HTERT RPE-1 (cell line): Measurements from ENCODE around the gene DLG2.
"Not testable (repeated sequence)": the region's sequence is repeated elsewhere in the genome, so short reads cannot be mapped to it uniquely, and the experiment has no call there.

Experiments used
- in situ Hi-C: fragments of 300-500 bp; cut with MboI; formaldehyde crosslinking; loops from 4 replicates; pipeline ENCODE4 v1.14.3; 2020; ENCODE audit warnings: low sequenced_read_pairs

Gene DLG2

DNA sequence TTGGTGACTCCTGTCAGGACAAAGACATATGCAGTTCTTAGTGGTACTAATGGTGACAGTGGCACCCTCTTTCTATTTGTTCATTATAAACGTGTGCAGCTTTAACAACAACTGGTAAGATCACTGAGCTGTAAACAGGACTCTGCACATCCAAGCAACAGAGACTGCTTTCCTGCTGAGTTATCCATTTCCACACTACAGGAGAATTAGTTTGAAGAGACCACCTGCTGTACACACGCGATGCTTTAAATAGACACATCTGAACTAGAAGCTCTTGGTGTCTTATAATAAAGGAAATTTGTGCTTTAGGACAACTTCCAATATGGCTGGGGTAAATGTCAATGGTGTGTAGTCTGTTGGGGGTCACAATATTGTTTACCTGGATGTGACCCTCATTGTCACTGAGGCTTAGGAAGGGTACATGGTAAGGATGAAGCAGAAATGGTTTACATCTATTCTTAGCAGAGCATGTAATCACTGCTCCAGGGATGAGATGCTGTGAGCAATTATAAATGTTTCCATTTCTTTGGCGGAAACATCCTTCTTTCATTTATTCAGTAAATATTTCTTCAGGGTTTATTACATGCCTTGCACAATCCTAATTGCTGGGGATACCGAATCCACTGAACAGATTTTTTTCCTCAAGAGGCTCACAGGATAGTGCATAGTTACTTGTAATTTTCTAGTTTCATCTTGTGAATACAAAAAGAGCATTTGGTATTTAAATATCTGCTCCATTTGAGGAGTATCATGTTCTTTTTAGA lies 1987.0 kb downstream of the DLG2 start:
- in situ Hi-C loops = no loop called here

DNA sequence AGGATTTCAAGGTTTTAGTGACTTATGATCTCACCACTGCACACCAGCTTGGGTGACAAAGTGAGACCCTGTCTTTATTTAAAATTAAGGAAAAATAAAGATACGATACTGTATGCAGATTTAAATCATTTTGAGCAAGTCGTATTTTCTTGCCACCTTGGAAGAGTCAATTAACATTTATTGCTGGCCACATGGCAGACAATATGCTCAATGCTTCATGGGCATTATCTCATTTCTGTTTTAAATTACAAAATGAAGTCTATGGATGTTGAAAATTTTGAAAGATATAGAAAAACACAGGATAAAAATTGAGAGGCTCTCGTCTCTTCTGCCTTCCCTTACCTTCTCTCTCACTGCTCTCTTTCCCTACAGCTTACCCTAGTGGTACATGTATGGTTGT lies 1992.0 kb downstream of the DLG2 start:
- in situ Hi-C loops = no loop called here

DNA sequence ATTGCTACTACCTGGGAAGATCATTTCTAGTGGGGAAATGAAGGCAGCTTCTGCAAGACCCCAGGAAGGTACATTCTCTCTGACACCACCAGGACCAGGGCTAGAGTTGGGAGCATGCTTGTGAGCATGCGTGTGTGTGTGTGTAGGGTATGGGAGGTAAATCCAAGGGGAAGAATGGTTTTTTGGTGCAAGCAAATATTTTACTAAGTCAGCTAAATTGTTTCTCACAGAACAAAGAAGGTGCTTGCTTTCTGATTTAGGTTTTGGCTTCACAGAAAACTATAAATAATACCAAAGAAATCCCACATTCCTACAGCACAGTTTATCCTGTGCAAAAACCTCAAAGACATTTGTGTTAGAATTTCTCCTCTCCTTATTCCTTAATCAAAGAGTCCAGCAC lies 1996.9 kb downstream of the DLG2 start:
- in situ Hi-C loops = no loop called here

DNA sequence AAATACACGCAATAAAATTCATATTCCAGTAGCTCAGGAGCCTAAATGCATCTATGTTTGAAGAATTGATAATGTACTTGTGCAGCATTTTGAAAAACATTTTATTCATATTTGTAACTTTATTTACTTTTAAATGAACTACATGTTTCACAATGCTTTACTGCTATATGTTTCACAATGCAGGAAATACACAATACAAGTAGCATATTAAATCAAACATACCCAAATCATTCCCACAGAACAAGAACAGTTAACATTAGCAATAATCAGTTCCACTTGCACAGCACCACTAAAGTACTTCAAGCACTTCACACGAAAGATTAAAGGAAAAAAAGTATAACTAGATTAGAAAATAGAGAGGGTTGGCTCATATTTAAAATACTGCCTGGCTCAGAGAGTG lies 1997.4 kb downstream of the DLG2 start:
- in situ Hi-C loops = no loop called here

DNA sequence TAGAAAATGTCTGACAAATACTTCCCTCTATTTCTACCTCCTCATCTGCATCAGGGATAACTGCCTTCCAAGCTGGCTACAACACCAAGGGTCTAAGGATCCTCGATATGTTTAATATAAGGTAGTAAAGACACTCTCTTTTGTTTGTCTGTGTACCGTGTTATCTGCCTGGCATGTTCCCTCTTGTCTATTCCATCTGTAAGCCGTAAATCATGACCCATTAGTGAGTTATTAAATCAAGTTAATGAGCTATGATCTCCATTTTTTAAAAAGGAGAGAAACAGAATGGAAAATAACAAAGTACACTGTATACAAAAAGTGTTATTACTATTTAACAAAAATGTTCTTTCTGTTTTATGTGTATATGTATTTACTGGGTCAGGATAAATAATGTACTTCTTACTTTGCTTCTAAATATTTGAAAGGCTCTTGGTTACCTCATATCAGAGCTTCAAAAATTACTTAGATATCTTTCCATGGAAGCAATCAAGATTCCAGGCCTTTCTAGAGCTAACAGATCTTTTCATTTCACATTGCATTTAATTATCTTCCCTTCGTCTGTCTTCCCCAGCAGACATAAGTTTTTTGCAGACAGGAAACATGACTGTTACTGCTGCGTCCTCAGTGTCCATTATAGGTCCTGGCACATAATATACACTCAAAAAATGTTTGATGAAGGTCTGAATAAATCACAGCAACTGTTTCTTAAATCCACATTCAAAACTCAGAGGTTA lies 1998.4 kb downstream of the DLG2 start:
- in situ Hi-C loops = no loop called here

DNA sequence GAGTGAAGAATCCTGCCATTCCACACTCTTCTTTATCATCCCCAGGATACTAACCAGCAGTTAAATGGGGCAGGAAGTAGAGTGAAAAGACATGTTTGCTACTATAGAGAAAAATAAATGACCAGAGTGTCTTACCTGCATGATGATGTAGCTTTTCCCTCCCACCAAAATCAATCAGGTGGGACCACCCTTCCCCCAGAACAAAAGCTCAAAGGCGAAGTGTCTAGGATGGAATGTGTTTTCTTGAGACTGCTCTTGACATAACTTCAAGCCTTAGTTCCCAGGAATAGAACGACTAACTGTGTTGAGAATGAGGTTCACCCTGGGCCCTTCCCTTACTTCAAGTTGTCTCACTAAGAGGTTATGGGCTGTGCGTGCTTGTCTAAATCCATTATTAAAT lies 2001.8 kb downstream of the DLG2 start:
- in situ Hi-C loops = no loop called here

DNA sequence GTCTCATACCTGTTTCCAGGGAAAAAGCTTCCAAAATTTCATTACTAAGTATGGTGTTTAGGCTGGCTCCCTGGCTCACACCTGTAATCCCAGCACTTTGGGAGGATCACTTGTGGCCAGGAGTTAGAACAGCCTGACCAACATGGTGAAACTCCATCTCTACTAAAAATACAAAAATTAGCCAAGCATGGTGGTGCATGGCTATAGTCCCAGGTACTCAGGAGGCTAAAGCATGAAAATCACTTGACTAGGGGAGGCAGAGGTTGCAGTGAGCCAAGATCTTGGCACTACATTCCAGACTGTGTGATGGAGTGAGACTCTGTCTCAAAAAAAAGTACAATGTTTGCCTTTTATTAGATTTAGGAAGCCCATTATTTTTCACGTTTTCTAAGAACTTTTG lies 2009.5 kb downstream of the DLG2 start:
- in situ Hi-C loops = no loop called here

DNA sequence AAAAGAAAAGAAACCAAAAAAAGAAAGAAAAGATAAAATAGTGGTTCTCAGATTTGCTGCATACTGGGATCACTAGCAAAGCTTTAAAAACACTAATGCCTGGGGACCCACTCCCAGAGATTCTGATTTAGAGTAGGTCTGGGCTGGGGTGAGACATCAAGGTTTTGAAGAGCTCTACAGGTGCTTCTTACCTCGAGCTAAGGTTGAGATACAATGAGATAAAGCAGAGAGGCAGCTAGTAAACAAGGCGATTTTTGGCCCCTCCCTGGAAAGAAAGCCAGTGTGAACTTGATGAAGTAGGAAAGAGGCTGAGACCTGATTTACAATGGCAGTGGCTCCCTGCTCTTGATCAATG lies 2013.4 kb downstream of the DLG2 start:
- in situ Hi-C loops = no loop called here

DNA sequence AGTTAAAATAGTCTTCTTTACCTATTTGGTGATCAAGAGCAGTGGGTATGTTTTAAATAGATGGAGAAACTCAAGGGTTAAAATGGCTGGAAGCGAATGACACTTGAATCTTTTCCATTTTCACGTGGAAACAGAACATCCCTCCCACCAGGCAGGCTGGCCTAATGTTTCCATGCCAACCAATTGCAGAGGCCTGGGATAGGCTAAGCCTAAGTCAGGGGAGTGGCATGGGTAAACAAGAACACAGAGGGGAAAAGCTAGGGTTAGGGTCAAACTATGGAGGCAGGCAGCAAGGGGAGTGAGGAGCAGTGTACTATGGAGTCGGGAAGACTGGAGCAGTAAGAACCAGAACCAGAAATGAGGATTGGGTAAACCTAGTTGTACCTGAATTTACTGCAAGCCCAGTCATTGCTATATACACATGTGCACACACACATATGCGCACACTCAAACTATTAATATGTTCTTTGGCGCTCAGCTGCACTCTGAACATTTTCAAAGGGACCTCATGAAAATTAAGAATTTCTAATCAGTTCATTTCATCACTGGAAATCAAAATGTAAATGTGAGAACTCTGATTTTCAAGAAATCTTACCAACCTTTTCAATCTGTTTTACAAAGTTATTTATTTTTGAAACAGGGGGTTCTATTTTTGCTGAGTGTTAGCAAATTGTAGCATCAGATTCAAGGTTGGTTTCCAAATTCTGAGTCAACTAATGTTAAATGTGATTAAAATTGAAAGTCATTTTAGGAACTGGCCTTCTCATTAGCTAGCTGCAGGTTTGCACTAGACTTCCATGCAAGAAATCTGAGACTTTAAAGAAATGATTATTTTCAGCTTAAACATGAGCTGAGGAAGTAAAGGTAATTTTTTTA lies 2014.0 kb downstream of the DLG2 start:
- in situ Hi-C loops = no loop called here

DNA sequence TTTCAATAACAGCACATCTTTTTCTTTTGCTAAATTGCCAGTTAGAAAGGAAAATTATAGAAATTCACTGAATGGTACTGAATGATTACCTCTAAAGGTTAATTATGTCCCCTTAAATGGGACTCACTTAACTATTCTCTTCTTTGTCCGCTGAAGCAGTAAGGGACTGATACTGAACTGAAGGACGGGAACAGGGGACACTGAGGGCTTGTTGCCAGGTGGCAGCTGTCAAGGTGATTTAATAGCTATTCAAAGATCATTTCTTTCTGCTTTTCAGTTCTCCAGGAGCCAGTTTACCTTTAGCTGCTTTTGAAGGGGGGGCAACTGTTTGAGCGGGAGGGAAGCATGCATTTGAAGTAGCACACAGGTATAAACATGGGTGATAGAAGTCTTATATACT lies 2015.5 kb downstream of the DLG2 start:
- in situ Hi-C loops = no loop called here

DNA sequence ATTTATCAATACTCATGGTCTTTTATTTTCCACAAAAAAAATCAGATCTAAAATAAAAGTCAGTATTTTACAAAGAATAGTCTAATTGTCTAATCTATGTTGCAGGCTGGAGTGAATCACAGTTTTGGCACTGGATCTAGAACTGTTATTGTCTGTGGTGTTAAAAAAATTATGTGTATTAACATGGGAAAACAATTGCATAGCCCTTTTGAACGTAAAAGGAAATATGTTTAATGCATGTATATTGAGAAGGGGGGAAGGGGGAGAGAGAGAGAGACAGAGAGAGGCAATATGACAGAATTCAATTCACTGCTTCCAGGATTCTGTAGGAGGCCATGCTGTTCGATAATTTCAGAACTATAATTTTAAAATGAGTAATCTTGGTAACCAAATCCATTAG lies 2016.1 kb downstream of the DLG2 start:
- in situ Hi-C loops = no loop called here

DNA sequence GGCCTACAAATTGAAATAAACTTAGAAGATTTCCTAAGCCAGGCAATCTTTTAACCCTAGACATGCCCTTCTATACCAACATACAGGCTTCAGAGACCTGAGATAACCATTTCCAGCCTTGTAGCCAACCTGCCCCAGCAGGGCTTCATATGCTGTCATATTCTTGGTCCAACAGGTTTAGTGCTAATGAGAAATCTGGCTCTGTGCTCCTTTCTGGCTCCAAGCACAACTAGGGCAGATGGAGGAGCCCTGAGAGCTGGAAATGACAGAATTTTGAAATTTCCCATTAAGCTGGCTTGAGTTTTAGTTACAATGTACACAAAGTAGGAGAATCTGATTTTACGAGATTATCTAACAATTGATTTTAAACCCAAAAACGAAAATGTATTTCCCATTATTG lies 2018.0 kb downstream of the DLG2 start:
- in situ Hi-C loops = no loop called here

DNA sequence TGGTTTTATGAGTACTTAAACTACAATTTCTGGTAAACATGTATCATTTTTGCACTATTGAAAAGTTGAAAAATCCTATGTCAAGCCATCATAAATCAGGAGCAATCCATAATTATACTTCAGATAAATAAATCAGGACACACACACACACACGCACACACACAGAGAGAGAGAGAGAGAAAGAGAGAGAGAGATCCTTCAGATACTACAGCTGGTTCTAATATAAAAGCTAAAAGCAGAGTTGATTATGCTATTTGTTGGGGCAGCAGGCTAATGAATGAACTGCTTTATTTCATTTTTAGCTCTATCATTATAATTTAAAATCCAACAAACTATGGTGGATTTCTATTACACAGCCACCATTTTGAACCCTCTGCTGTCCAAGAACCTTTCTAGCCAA lies 2018.6 kb downstream of the DLG2 start:
- in situ Hi-C loops = no loop called here

DNA sequence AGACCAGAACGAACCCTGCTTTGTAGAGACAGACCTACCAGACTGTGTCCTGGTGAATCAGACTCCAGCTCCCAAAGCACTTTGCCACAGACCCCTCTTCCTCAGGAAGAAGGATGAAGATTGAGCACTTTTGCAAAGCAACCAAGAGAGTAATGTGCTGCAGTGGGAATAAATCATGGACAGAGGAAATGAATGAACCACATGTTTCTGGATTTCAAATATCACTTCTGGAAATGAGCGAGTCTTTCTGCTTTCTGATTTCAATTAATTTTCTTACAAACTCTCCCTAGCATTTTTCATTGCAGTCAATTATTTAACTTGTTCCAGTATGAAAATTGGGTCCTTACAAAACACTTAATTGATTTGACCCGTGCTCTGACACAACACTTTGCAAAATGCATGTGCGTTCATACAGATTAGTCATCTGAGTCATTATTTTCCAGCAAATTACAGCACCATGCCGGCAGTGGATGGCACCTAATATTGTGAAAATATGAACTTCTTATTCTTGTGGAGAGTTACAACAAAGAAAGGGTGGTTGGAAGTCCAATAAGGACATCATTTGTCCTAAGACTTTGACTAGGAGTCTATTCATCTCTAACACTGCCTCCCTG lies 2025.1 kb downstream of the DLG2 start:
- in situ Hi-C loops = no loop called here

DNA sequence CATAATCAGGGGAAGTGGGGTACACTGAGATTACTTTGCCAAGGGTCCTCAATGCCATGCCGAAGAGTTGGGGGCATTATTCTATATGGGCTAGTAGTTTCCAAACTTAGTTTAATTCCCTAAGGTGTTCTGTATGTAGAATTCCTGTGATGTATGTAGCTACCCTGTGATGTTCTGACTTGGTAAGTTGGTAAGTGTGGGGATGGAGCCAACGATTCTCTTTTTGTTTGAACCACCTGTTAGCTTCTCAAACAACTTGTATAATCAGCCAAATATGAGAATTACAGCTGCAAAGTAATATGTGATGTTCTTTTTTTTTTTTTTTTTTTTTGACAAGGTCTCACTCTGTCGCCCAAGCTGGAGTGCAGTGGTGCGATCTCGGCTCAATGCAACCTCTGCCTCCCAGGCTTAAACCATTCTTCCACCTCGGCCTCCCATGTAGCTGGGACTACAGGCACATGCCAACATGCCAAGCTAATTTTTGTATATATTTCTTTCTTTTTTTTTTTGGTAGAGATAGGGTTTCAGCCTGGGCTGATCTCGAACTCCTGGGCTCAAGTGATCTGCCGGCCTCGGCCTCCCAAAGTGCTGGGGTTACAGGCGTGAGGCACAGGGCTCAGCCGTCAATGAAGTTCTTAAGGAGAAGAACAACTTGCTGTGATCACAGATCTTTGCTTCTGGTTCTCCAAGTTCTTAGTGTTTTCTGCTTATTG lies 2025.8 kb downstream of the DLG2 start:
- in situ Hi-C loops = no loop called here

DNA sequence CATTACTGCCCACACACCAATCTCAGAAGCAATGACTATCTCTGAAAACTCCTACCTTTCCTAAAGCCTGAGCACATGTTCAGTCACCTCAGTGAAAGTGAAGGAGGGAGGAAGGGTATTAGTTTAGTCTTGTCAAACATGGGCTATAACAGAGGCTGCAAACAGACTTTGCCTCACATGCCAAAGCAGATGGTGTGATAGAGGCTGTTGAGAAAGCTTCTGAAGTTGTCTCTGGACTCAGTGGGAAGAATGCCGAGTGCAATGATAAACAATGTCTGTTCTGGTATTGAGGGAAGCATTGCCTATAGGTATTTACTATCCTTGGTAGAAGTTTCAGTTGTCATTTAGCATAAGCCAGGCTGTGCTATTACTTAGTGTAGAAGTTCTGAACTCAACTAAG lies 2026.5 kb downstream of the DLG2 start:
- in situ Hi-C loops = no loop called here

DNA sequence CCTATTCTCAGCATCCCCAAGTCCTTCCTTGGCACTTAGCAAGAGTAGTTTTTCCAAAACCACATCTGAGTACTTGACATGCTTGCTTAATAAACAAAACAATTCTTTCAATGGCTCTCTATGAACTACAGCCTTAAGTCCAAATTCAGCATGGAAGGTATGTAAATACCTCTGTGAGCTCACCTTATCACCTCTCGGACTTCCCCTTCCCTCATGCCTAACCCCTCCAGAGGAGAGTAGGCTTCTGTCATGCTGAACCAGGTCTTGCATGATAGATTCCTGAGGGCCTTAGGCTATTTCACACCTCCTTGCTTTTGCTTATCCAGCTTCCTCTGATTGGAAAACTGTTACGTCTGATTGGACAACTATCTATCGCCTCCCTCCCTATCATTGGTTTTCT lies 2028.1 kb downstream of the DLG2 start:
- in situ Hi-C loops = no loop called here

DNA sequence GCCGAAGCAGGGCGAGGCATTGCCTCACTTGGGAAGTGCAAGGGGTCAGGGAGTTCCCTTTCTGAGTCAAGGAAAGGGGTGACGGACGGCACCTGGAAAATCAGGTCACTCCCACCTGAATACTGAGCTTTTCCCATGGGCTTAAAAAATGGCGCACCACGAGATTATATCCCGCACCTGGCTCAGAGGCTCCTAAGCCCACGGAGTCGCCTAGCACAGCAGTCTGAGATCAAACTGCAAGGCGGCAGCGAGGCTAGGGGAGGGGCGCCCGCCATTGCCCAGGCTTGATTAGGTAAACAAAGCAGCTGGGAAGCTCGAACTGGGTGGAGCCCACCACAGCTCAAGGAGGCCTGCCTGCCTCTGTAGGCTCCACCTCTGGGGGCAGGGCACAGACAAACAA lies 2039.3 kb downstream of the DLG2 start:
- in situ Hi-C loops = not testable (repeated sequence)

DNA sequence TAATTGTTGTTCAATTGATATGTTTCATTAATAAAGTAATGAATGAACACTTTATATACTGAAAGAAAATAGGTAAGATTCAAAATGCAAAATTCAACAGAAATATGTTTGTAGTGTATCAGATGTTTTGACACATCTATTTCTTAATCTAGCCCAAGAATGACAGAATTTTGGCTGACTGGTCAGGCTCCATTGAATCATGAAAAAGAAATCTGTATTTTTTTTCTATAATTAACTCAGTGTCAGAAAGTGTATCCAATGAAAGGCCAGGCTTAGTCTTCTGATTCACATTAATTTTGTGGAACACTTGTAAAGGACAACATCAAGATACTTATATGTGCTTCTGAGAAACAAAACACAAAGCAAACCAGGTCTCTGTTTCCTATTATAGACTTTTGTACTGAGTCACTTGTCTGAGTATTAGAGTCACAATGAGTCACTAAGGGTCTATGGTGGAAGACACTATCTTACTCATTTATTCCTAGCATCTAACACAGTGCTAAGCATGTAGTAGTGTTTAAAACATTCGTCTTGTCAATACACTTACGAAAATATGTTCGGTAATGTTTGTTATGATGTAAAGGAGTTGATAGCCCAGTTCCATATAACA lies 2043.3 kb downstream of the DLG2 start:
- in situ Hi-C loops = no loop called here

DNA sequence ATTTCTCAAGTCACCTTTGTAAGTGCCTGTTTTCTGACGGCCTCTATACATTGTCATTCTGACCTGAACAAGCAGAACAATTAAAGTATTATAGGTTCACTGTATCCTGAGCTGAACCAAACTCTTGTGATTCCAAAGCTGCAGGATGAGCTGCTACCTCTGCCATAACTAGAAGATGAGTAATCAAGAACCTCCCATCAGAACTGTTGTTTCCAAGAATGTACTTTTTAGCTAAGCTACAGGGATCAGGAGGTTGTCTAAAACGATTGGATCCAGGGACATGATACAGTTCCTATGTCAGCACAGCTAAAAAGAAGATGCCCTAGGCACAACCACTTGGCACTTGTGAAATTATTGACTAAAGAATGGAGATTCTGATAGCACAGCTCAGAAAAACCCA lies 2052.6 kb downstream of the DLG2 start:
- in situ Hi-C loops = no loop called here
